HG03196 (cell line): ENCODE data around the gene UQCRFS1.

ENCODE experiments used
- ATAC-seq: cut with Tn5 transposase; IDR thresholded peaks from one replicate; pipeline ENCODE4 v1.9.1; 2021; ENCODE audit not compliant: unreplicated experiment

Gene UQCRFS1

GRCh38 chr19:29170554-29170953 is 42.4 kb downstream of the UQCRFS1 start:
- no peak for ATAC-seq

GRCh38 chr19:29162694-29163093 is 50.3 kb downstream of the UQCRFS1 start:
- ATAC-seq: no peak

- ATAC-seq: no peak
Measured at GRCh38 chr19:29155683-29156082, 57.3 kb downstream of the UQCRFS1 start.
